Calu3 (cell line): ENCODE measurements around the gene VN1R4. TPM values are rescaled to one million over a fixed set of nuclear protein-coding genes. Genes with fewer than 3 reads are reported as not detected.
"Not testable (repeated sequence)": the region's sequence is repeated elsewhere in the genome, so short reads cannot be mapped to it uniquely, and the experiment has no call there.

ENCODE experiments used
- BruUV-seq: library from RNA; stranded (reverse); fragments of 400-500 nt; replicated peaks from 2 replicates; lab custom pipeline; 2021; lab: Mats Ljungman, UMichigan
- CTCF ChIA-PET: fragments of 300-600 bp; sonication (Branson Sonifier 250); formaldehyde crosslinking; loops from one replicate; lab custom pipeline; 2022; ENCODE audit warnings: antibody characterized with exemption; lab: Charles Lee
- DNase-seq: peaks from one replicate; pipeline ENCODE4 v3.0.0; 2022
- H3K27ac Mint-ChIP-seq: one replicate; pipeline ENCODE4 v1.8.0; 2022; ENCODE audit warnings: mixed read lengths; ENCODE audit not compliant: unreplicated experiment
- H3K27me3 Mint-ChIP-seq: one replicate; pipeline ENCODE4 v1.8.0; 2022; ENCODE audit warnings: mixed read lengths; ENCODE audit not compliant: unreplicated experiment
- H3K36me3 Mint-ChIP-seq: one replicate; pipeline ENCODE4 v1.8.0; 2022; ENCODE audit warnings: mild to moderate bottlenecking, moderate library complexity, mixed read lengths; ENCODE audit not compliant: insufficient read depth, unreplicated experiment
- H3K4me1 Mint-ChIP-seq: one replicate; pipeline ENCODE4 v1.8.0; 2022; ENCODE audit warnings: mild to moderate bottlenecking, low read depth, mixed read lengths; ENCODE audit not compliant: unreplicated experiment
- H3K4me3 Mint-ChIP-seq: one replicate; pipeline ENCODE4 v1.8.0; 2022; ENCODE audit warnings: mild to moderate bottlenecking, low read depth, moderate library complexity, mixed read lengths; ENCODE audit not compliant: unreplicated experiment
- H3K9me3 Mint-ChIP-seq: one replicate; pipeline ENCODE4 v1.8.0; 2022; ENCODE audit warnings: low read depth, mixed read lengths; ENCODE audit not compliant: unreplicated experiment
- intact Hi-C: fragments of 100-400 bp; cut with micrococcal nuclease; formaldehyde crosslinking; loops from one replicate; pipeline ENCODE4 v1.10.0; 2022; ENCODE audit not compliant: unreplicated experiment
- total RNA-seq: library from RNA; stranded (reverse); gene quantifications from 2 replicates; pipeline ENCODE4 v1.2.3, GENCODE V29; 2022
- TF ChIP-seq, protein P1 (sequence below): fragments of 200-600 bp; IDR thresholded peaks from one replicate; pipeline ENCODE4 v1.8.0; 2022; ENCODE audit warnings: antibody characterized with exemption; ENCODE audit not compliant: unreplicated experiment

Gene VN1R4
- total RNA-seq, 1 experiment from 2014 or later = not detected

GRCh38 chr19:53246498-53246897 lies 21.0 kb downstream of the VN1R4 start:
- no peaks in the 10 kb centered on the region for H3K4me1 Mint-ChIP-seq
- CTCF ChIA-PET = no interaction called here
- DNase-seq = no peak
- no peak overlapping the region for H3K4me3 Mint-ChIP-seq
- no peak overlapping the region for H3K27ac Mint-ChIP-seq
- intact Hi-C loops = no loop called here
- peaks cover 30% of the 10 kb centered on the region for H3K9me3 Mint-ChIP-seq
- no peaks in the 10 kb centered on the region for H3K36me3 Mint-ChIP-seq
- BruUV-seq = no TSS peak
- TF ChIP-seq, protein P1, sequence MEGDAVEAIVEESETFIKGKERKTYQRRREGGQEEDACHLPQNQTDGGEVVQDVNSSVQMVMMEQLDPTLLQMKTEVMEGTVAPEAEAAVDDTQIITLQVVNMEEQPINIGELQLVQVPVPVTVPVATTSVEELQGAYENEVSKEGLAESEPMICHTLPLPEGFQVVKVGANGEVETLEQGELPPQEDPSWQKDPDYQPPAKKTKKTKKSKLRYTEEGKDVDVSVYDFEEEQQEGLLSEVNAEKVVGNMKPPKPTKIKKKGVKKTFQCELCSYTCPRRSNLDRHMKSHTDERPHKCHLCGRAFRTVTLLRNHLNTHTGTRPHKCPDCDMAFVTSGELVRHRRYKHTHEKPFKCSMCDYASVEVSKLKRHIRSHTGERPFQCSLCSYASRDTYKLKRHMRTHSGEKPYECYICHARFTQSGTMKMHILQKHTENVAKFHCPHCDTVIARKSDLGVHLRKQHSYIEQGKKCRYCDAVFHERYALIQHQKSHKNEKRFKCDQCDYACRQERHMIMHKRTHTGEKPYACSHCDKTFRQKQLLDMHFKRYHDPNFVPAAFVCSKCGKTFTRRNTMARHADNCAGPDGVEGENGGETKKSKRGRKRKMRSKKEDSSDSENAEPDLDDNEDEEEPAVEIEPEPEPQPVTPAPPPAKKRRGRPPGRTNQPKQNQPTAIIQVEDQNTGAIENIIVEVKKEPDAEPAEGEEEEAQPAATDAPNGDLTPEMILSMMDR = no peak
- H3K27me3 Mint-ChIP-seq = no peaks in the 10 kb centered on the region

DNA sequence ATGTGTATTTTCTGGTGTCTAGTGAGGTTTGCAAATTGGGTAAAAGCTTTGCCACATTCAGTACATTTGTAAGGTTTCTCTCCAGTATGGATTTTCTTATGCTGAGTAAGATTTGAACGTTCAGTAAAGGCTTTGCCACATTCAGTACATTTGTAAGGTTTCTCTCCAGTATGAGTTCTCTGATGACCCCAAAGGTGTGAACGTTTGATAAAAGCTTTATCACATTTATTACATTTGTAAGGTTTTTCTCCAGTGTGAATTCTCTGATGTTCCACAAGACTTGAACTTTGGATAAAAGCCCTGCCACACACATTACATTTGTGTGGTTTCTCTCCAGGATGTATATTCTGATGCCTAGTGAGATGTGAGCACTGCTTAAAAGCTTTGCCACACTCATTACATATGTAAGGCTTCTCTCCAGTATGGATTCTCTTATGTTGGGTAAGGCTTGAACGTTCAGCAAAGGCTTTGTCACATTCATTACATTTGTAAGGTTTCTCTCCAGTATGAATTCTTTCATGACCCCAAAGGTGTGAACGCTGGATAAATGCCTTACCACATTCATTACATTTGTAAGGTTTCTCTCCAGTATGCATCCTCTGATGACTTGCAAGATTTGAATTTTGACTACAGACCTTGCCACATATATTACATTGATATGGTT lies 30.3 kb downstream of the VN1R4 start:
- Mint-ChIP-seq H3K9me3 (peaks cover 38% of the 10 kb centered on the region), H3K4me3 (no peak overlapping the region), H3K27ac (no peak overlapping the region), H3K27me3 (no peaks in the 10 kb centered on the region), H3K36me3 (no peaks in the 10 kb centered on the region), H3K4me1 (no peaks in the 10 kb centered on the region)
- TF ChIP-seq, protein P1 = no peak
- no TSS peak for BruUV-seq
- intact Hi-C loops = no loop called here
- no peak for DNase-seq
- CTCF ChIA-PET = interaction anchor here (0.7 kb wide), 1 partner anchor 578 kb away, joined by 3 read pairs; no protein-coding TSS in a partner anchor

DNA sequence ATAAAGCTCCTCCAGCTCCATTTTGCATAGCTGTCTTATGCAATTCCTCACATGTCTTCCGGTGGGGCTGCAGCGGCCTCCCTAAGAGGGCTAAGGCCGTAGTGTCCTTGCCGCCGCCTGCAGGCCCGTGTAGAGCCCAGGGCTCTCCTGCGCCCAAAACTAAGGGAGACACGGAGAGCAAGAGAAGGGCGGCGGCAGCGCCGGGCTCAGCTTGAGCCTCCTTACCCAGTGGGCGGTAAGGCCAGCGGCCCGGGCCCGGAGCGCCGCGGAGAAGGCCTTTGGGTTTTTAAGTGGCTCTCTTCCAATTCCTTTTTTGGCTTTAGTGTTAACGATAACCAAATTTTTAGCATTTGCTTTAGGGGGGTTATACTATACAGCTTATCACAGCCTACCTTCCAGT lies 42.9 kb downstream of the VN1R4 start:
- CTCF ChIA-PET = no interaction called here
- peaks cover 24% of the 10 kb centered on the region for H3K9me3 Mint-ChIP-seq
- peaks cover 3% of the 10 kb centered on the region for H3K36me3 Mint-ChIP-seq
- TF ChIP-seq, protein P1 = no peak
- BruUV-seq = no TSS peak
- DNase-seq = no peak
- intact Hi-C loops = no loop called here
- H3K4me1 Mint-ChIP-seq = no peaks in the 10 kb centered on the region
- no peak overlapping the region for H3K4me3 Mint-ChIP-seq
- no peak overlapping the region for H3K27ac Mint-ChIP-seq
- H3K27me3 Mint-ChIP-seq = no peaks in the 10 kb centered on the region

- BruUV-seq, DNase-seq, intact Hi-C loops, H3K4me3 Mint-ChIP-seq, H3K4me1 Mint-ChIP-seq, H3K27ac Mint-ChIP-seq, H3K27me3 Mint-ChIP-seq, CTCF ChIA-PET, H3K36me3 Mint-ChIP-seq: not testable (repeated sequence)
- peaks cover 25% of the 10 kb centered on the region for H3K9me3 Mint-ChIP-seq
These were observed 44.8 kb downstream of the VN1R4 start for GRCh38 chr19:53222716-53223115.

Other genes starting within 250 kb of the VN1R4 start
- not detected in 2 replicates for gene ERVV-2, start 223.0 kb downstream of the VN1R4 start, total RNA-seq
- gene ZNF160, start 164.3 kb downstream of the VN1R4 start, total RNA-seq = 7.7 and 7.8 TPM in 2 replicates
- not detected in 2 replicates for gene ZNF415, start 134.8 kb downstream of the VN1R4 start, total RNA-seq
- not detected in 2 replicates for gene ZNF347, start 108.7 kb downstream of the VN1R4 start, total RNA-seq
- not detected in 2 replicates for gene ZNF665, start 74.4 kb downstream of the VN1R4 start, total RNA-seq
- gene ZNF677, start 12.8 kb downstream of the VN1R4 start, total RNA-seq = not detected in 2 replicates
- gene VN1R2, start 9.4 kb downstream of the VN1R4 start, total RNA-seq = not detected in 2 replicates
- gene ZNF845, start 66.0 kb upstream of the VN1R4 start, total RNA-seq = 8.7 and 9.4 TPM in 2 replicates
- 20.7 and 21.2 TPM in 2 replicates for gene ZNF525, start 98.0 kb upstream of the VN1R4 start, total RNA-seq
- gene ZNF765, start 127.4 kb upstream of the VN1R4 start, total RNA-seq = 13.1 and 14.8 TPM in 2 replicates
- gene ZNF761, start 164.3 kb upstream of the VN1R4 start, total RNA-seq = 10.6 and 11.4 TPM in 2 replicates
- gene ZNF813, start 200.0 kb upstream of the VN1R4 start, total RNA-seq = not detected in 2 replicates